Hindlimb muscle (tissue), 1 donor: Measurements from ENCODE around the gene MREG. TPM values are rescaled to one million over a fixed set of nuclear protein-coding genes. Genes with fewer than 3 reads are reported as not detected.
"Not testable (repeated sequence)": the region's sequence is repeated elsewhere in the genome, so short reads cannot be mapped to it uniquely, and the experiment has no call there.

Experiments used
- DNase-seq: peaks from one replicate; pipeline ENCODE4 v3.0.0-alpha.2; 2013
- polyA plus RNA-seq: library from polyadenylated mRNA; unstranded; fragments of 120-200 nt; gene quantifications from one replicate; pipeline ENCODE4 v1.2.1, GENCODE V29; 2013; ENCODE audit not compliant: insufficient read length

Gene MREG
- polyA plus RNA-seq, 1 donor, result 2.2 TPM

DNA sequence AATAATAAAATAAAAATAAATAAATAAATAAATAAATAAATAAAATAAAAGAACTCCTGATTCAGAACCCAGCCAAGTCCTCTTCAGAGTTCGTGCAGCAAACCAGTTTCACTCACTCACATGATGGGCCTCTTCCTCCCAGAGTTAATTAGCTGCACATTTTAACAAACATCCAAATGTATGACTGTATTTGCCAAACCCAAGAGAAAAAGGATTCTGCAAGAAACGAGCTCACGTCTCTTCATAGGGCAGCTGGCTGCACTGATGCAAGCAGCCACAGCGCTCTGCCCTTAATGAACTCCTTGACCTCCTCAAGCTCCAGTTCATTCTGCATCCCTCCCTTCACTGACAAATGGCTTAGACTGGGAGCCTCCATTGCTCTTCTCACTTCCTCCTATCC is 55.1 kb downstream of the MREG start:
- no peak for DNase-seq

DNA sequence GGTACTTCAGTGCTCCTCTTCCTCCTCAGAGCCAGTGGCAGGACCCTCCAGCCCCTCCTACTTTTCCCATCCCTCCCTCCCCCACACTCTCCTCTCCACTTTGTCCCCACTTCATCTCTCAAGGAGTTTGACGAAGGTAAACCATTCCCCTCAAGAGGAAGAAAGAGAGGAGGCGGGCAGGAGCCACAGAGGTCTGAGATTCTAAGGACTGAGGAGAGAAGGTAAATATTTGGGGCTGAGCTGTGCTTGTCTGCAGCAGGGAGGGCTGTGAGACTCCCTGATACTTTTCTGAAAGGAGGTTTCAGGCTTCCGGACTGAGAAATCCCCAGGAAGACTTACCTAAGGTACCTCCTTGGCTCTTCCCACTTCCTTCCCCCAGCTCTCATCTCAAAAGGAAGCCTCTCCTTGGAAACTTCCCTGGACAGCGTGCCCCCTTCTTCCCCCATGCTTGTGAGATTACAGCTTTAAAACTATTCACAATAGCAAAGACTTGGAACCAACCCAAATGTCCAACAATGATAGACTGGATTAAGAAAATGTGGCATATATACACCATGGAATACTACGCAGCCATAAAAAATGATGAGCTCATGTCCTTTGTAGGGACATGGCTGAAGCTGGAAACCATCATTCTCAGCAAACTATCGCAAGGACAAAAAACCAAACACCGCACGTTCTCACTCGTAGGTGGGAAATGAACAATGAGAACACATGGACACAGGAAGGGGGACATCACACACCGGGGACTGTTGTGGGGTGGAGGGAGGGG is 55.8 kb downstream of the MREG start:
- DNase-seq, result not testable (repeated sequence)

DNA sequence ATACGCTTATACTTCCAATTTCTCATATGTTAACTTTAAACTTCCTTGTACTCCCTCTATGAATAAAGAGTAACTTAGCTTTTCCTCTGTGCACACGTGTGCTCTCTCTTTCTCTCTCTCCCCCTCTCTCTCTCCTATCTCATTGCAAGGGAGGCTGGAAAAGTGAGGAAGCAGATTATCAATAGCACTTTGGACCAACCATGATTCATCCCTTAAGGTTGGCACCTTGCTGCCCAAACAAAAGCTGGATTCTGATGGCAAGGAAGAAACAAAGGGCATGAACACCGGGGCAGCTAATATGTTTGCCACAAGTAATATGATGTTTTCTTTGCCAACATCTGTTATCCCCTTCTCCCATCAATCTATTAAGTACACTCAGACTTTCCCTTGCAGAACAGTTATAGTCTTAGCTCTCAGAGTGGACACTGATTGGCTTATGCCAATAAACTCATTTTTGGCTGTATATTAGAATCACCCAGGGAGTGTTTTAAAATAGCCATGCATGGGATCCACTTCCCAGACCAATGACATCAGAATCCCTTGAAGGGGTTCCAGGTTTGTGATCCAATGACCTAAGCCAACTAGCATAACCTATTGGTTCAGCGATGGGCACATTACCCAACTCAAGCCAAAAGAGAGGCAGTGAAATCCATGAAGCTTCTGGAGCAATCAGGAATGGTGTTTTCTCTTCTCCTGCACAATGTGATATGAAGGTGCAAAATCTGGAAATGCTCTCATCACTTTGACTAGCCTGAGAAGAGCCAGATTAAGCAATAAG is 60.3 kb downstream of the MREG start:
- no peak for DNase-seq

DNA sequence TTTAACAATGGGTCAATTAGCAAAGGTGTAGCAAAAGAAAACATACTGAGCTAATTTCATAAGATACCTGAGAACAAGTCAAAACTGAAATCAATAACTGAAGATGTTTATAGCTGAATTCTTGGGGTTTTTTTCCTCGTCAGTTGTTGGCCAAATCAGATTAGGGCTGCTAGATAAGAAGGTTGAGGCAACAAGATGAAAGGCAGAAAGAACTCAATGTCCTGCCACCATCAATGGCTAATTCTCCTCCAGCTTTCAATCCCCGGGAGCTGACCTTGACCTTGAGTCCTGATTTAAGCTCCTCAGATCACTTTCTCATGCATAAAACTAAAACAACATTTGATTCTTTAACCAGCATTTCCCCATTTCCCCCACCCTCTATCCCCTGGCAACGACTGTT is 61.8 kb downstream of the MREG start:
- no peak for DNase-seq

DNA sequence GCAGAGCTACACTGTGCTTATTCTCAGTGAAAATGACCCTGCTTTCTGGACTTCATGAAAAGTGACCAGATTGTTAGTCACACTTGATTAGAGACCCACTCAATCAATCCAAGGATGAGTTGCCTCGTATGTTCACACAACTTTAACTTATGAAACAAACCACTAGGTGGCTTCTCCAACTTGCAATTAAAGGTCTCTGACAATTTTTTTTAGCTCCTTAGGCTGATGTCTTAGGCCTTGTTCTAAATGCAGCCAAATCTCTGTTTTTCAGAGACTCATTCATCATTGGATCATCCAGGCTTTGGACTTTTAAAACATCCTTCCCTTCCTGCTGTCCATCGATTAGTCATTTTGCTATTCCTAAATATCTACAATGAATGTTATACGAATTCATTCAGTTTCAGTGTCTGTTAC is 63.4 kb downstream of the MREG start:
- DNase-seq, result no peak

DNA sequence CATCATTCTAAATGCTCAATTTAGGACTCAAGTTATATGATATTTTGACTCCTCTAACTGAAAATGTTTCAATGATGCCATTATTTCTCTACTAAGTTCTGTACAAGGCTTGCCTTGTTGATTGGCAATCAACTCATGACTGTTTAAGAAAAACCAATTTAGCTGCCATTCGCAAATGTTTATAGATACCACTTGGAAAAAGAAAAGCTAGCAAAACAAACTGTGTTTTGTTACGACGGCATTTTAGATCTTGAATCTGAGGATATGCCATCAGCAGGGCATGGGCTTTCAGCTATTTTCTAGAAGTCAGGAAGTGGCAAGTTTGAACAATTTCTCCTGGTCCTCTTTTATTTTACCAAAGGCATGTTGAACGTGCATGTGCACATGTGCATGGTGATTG is 65.3 kb downstream of the MREG start:
- no peak for DNase-seq

DNA sequence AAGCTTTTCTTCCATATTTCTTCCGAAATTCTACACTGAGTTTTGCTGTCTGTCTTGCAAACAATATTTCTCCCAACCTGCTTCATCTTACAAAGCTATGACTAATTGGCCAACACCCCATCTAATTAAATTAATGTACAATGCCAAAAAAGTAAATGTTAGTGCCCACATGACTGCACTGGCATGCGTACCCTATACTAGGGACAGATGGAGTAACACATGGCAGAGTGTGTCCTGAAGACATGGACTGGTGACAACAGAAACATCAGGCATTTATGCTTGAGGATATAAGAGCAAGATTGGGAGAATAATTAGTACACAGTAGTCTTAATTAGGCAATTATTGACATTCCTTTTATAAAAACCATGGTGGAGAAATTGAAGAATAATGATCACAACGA is 66.8 kb downstream of the MREG start:
- DNase-seq, result no peak

DNA sequence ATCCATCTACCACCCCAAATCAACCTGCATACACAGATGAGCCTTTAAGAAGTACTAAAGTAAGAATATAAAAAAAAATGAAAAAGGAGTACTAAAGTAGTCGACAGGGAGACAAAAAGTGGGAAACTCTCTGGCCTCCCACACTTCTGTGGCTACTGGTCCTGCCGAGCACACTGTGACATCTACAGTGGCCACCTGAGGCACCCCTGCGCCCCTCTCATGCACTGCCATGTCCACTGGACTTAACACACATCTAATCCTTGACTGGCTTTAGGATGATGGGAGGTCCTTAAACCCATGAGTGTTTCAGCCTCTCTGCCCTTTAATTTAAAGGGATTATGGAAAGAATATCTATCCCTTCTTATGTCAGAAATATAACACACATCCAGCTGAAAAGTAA is 71.2 kb downstream of the MREG start:
- DNase-seq, result no peak

DNA sequence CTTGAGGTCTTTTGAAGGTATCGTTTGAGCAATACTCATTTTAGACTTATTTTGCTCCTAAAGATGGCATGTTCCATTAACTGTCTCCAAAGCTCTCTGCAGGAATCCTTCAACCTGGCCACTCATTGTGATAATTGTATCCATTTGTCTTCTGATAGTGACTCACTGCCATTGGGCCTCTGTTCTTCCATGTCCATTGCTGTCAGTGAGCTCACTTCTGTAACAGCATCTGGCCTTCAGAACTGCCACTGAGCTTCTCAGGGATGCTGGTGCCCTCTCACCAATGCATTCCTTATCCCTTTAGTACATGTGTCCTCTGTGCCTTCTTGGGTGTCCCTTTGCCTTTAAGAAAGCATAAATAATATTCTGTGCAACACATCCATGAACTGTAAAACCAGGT is 71.6 kb downstream of the MREG start:
- no peak for DNase-seq

DNA sequence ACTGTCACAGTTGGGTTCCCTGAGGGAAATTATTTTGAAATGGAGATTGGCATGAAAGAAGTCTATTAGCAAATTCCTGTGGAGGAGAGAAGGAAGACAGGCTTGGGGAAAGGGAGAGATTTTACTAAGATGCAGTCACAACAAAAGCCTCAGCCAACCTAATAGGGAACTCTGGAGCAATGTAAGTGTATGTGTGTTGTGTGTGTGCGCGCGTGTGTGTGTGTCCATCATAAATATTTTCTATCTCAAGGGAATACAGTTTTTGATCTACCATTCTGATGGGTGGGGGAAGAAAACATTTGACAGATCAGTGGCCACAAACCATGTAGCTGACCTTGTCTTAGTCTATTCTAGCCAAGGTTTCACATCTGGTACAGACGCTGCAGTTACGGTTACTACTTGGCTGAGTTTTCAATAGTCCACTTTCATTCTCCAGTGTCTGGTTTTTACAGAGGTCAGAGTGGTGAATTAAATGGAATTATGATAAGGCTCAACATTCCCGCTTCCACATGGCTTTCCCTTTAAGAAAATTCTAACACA is 72.6 kb downstream of the MREG start:
- DNase-seq, result no peak

DNA sequence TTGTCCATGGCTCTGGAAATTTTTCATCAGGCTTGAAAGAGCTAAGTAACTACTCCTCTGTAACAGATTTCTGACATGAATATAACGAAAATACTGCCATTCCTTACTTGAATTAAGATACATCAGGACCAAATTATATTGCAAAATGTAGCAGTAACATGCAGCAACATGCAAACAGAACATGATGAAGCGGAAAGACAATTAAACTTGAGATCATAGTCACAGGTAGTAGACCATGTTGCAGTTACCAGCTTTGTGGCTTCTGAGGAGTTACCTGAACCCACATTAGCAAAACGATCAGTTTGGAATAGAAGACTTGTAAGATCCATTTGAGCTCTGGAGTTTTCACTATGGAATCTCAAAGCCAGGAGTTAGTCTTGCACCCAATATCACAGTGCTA is 76.2 kb downstream of the MREG start:
- no peak for DNase-seq

DNA sequence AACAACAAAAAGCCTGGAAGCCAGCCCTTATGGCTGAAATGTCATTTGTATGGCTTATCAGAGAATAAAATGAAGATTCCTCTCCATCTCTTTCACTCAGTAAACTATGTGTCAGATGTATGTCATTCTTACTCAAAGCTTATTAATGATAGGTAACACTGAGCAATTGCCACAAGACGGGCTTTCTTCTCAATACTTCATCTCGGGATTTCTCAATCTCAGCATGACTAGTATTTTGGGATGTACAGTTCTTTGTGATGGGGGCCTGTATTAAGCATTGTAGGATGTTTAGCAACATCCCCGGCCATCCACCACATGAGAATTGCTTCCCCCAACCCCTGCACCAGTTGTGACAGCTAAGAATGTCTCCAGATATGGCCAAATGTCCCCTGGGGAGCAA is 80.2 kb downstream of the MREG start:
- DNase-seq, result no peak

DNA sequence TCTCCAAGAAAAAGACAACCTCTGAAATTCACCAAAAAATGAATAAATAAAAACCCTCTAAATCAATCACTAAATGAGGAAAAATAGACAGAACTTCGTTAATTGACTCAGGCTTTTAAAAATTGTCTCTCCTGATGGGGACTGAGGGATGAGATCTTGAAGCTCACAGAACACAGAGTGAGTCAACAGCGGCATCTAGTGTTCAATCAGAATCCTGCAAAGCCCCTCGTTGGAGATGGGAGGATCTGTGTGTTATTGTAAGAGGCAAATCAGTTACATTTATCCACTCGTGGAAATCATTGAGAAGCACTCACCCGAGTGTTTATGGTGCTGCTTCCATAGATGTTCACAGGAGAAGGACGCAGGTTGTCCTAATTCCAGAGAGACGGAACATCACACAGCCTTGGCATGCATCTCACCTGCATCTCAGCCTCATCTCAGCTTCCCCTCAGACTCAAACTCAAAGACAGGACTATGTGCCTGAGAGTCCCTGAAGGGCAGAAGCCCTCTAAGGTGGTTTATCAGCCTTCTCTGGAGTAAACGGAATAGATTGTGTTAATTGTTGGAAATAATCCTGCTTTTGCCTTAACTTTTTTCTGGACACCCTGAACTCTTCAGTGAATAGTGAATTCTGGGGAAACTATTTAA is 82.0 kb downstream of the MREG start:
- DNase-seq, result peak; percentile 74

DNA sequence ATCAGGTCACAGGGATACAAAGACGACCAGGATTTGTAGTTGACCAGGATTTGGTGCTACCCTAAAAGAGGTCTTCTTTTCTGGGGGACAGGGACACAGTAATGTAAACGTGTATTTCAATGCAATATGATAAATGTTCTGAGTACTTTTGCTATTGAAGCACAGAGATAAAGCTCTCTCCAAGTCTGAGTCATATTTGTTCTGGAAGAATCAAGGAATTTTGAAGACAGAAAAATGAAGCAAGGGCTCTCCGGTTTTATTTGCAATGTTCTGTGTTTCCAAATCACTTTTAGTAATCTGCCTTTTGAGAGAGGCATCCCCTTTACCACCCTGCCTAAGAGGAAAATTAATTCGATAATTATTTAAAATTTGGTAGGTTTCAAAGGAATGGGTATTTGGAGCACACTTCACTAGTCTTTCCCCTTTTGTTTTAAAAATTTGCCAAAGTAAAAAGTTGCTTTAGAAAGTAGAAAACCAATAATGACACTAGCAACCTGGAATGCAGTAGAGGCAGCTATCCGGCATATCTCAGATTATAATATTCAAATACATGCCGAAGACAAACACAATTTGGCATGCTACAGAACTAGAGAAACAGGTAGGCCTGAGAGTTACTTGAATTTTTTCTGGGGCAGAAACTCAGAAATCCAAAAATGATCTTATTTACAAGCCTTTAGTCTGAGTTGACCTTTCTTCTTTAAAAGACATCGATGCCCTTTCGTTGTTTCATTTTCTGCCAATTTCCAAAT is 82.7 kb downstream of the MREG start:
- DNase-seq, result no peak

DNA sequence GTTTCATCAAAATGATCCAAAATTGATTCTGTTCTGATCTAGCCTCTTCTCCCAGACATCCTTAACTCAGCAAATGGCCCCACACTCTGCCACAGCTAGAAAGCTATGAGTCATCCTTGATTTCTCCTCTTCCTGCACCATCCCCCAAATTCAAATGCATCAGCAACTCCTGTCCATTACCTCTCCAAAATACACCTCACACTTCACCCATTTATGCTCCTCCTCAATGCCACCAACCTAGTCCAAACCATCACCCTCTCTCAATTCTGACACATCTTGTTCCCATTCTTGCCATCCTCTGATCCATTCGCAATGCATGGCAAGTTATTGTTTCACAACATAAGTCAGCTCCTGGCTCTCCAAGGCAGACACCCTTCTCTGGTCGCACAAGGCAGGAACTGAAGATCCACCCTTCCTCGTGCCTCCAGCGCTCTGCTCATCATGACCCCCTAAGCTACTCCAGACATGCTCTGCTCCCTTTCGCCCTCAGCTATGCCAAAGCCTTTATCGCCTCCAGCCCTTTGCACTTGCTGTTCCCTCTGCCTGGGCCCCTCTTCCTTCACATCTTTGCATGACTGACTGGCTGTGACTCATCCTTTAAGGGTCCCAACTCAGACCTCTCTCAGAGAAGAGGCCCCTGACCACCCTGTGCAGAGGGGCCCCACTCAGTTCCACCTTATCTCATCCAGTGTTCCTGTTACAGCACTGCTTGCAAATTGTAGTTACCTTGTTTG is 83.6 kb downstream of the MREG start:
- DNase-seq, result no peak

DNA sequence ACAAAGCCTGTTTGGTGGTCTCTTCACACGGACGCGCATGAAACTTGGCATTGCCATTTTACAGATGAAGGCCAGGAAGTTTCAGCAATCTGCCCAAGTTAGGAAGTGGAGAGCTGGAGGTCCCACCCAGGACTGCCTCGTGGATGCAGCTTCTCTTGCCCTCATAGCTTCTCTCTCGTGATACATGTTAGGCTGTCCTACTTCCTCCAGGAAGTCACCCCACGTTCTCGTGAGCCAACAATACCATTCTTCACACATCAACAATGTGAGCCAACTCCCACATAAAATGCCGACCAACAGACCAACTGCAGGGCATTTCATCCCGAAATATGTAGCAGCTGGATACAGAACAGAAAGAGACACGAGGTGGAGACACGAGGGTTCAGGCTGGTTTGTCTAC is 85.3 kb downstream of the MREG start:
- no peak for DNase-seq

DNA sequence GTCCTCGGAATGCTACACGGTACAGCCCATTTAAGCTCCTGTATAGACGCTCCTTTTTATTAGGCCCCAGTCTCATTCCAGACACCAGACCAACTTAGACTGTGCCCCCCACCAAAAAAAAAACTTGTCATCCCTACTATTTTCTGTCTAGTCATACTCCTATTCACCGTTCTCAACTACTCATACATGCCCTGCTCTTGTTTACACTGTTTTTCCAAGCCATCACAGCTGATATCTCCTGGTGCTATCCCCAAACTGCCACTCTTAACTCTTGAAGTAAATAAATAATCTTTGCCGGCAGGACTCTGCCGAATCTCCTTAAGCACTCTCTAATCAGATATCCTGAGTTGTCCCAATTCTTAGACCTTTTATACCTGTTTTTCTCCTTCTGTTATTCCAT is 86.4 kb downstream of the MREG start:
- not testable (repeated sequence) for DNase-seq

DNA sequence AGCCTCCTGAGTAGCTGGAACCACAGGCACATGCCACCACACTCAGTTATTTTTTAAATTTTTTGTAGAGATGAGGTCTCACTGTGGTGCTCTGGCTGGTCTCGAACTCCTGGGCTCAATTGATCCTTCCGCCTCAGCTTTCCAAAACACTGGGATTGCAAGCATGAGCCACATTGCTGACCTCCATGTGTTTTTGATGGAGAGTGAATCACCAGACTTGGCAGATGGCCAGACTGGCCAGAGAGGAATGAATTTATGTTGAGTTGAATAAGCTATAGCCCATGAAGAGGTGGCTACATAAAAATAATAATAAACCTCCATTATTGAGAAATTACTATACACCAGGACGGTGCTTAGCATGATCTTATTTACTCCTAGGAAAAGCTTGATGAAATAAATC is 91.5 kb downstream of the MREG start:
- no peak for DNase-seq

DNA sequence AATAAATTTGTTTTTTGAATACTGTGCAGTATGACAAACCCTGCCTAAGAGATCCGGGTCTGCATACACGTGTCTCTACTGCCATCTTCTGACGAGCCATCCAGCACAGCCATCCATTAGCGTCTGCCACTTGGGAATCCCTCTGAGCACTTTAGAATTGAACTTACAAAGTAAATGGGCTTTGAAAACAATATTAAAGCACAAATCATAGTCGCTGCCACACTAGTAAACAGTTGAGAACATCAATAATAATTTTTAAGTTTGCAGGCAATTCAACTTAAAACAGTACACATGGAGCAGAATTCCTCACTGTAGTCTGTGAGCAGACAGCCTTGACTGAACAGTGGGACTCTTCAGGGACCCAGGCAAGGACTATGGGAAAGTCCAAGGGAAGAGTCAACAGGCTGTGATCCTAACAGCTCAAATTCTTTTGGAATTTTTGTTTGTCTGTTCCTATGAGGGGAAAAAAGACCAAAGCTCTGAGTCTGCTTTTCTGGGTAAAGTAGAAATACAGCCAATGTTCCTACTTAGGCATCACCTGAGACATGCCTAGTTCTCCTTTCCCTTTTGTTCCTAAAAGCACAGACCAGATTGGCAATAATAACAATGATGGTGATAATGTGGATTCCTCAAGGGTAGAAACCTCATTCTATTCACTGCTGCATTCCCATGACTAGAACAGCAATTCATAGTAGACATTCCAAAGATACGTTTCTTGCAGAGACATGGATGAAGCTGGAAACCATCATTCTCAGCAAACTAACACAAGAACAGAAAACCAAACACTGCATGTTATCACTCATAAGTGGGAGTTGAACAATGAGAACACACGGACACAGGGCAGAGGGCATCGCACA is 92.9 kb downstream of the MREG start:
- DNase-seq, result peak; percentile 80

DNA sequence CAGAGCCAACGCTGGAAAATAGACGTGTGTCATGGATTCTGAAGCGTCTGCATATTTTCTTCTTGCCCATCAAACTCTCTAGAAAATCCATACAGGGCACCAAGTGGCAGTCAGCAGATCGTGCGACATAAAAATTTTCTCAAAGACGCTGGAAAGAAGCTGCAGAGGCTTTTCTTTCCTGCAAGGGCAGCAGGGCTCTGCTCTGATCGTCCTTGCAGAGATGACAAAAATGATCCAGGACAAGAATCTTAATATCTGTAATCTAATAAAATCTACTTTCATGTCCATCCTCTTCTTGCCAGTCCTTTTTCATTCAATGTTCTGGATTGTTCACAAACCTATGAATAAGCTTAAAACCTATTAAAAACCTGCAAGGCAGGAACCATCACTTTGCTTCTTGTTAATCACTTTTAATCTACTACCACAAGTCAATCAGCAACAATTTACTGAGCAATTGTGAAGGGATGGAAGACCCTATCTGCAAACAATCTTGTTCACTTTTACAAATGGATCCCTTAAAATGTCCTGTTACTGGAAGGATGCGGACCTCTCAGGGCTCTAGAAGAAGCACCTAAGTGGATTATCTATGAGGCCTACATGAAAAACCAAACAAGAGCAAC is 93.6 kb downstream of the MREG start:
- no peak for DNase-seq
